Measurements from ENCODE around the gene ADAMTS9.

ADAMTS9 gene

GRCh38 chr3:64651741-64652241 lies 36.0 kb downstream of the ADAMTS9 start:
- DNase-seq (ENCODE audit: insufficient read length, low spot score), result no peak
- no peak for TF ChIP-seq POLR2A (IDR thresholded peaks at IDR 0.05; ENCODE audit: low read depth, low read length)
- FAIRE-seq, result no peak

DNA sequence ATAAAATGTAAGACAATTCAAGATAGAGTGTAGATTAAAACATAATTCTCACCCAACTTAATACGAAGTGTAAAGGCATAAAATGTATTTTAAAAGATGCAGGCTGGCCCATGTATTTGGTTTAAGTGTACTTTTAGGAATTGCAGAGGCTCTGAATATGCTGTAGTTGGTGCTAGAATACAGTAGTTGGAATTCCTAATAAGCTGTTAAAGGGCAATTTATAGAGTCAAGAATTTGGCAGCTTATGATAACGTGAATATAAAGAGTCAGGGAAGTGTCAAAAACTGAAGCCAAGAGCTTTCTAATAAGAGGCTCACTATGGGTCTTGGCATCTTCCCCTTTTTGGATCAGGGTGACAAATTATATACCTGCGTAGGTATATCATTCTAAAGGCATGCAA lies 36.5 kb downstream of the ADAMTS9 start:
- DNase-seq (ENCODE audit: insufficient read length, low spot score), result no peak
- no peak for TF ChIP-seq POLR2A (IDR thresholded peaks at IDR 0.05; ENCODE audit: low read depth, low read length)
- no peak for FAIRE-seq

GRCh38 chr3:64650715-64651114 lies 37.1 kb downstream of the ADAMTS9 start:
- FAIRE-seq, result no peak
- TF ChIP-seq POLR2A (IDR thresholded peaks at IDR 0.05; ENCODE audit: low read depth, low read length), result no peak
- DNase-seq (ENCODE audit: insufficient read length, low spot score), result no peak

- no peak for FAIRE-seq
- no peak for DNase-seq (ENCODE audit: insufficient read length, low spot score)
These were observed 37.6 kb downstream of the ADAMTS9 start for GRCh38 chr3:64650096-64650622.

DNA sequence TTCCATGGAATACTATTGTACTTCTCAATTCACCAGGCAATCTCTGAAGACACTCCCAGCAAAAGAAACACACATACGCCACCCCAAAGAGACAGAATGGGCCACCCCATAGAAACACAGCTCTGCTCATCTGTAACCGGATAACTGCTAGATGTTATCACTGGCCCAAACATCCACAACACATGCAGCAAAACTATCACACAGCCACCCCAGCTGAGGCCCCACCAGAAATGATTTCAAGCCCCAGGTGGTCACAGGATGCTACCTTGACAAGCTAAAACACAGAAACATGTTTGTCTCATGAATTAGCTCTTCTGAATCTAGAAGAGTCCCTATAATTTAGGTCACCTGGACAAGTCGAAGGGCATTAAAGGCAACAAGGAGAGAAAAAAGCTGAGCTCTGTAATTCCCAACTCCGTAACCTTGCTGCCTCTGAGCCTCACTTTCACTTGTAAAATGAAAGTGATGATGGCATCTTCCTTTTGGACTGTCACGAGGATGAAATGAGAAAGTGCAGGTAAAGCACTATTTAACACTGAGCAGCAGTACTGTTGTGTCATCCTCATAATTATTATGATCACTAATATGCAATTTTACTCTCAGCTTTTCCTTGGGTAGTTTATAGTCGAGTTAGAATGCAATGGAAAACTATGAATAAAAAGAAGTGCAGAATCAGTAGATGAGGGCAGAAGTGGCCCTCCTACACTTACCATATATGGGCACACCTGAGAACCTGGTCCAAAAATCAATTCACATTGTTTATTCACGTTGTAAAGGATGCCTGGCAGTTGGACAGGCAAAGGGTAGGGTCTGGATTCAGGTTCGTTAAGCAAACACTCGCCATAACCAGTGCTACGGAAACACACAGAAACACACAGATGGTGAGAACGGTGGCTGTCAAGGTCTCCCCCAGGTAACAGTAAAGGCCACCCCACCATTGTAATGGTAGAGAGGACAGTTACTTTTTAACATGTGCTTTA lies 38.6 kb downstream of the ADAMTS9 start:
- no peak for TF ChIP-seq POLR2A (IDR thresholded peaks at IDR 0.05; ENCODE audit: low read depth, low read length)
- FAIRE-seq (no peak), DNase-seq (ENCODE audit: insufficient read length, low spot score) (no peak)

More at GRCh38 chr3:64650096-64650622, 37.6 kb downstream of the ADAMTS9 start:
- TF ChIP-seq POLR2A (IDR thresholded peaks at IDR 0.05; ENCODE audit: low read depth, low read length), result no peak

- FAIRE-seq (no peak), DNase-seq (ENCODE audit: insufficient read length, low spot score) (no peak)
- TF ChIP-seq POLR2A (IDR thresholded peaks at IDR 0.05; ENCODE audit: low read depth, low read length), result no peak
These were observed 40.0 kb downstream of the ADAMTS9 start for GRCh38 chr3:64647825-64648224.

- no peak for TF ChIP-seq POLR2A (IDR thresholded peaks at IDR 0.05; ENCODE audit: low read depth, low read length)
- no peak for DNase-seq (ENCODE audit: insufficient read length, low spot score)
- no peak for FAIRE-seq
These were observed 42.6 kb downstream of the ADAMTS9 start for GRCh38 chr3:64645243-64645642.

DNA sequence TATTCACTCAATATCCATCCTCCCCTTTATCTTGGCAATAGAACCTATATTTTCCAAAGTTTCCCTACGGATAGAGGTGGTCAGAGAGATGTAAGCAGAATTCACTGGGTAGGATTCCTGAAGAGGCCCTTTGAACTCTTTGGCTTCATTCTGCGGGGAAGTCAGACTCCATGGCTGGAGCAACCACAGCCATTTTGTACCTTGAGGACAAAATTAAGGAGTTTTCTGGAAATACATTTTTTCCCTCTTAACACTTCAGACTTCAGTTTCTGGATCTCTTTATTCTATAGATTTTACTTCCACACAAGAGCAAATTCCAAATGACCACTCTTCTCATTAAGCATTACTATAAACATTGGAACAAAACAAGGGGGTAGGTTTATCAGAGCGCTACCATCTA lies 43.3 kb downstream of the ADAMTS9 start:
- no peak for FAIRE-seq
- no peak for TF ChIP-seq POLR2A (IDR thresholded peaks at IDR 0.05; ENCODE audit: low read depth, low read length)
- DNase-seq (ENCODE audit: insufficient read length, low spot score), result no peak

DNA sequence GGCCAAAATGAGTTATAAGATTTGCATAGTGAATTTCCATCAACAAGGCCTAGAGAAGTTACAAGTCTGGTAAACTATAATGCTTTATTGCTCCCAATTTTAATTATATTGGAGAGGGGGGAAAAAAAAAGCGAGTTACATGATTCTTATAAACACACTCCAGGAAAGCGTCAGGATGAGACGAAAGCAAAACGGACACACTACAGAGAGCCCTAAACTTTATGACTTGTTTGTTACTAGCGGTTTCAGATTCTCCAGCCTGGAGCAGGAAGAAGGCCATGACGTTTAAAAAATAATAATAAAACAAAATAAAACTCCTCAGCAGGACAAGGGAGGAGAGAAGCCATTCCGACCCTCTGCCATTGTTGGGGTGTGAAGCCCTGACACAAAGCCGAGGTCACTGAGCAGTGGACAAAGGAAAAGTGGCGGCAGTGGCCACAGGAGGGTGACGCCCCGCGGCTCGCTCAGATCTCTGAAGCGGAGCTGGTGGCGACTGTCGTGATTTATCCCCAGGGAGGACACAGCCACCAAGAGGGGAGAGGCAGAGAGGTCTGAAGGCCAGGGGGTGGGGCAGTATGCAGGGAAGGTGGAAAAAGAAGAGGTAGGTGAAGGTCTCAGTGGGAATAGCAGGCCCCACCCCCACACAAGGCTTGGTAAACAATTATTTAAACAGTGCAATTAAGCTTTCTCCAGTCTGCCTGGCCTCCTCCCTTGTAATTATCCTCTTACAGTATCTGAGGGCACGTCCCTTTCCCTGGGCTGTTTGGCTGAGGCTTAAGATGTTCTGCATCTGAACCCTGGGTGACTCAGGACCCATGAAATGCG lies 45.3 kb downstream of the ADAMTS9 start:
- no peak for DNase-seq (ENCODE audit: insufficient read length, low spot score)

DNA sequence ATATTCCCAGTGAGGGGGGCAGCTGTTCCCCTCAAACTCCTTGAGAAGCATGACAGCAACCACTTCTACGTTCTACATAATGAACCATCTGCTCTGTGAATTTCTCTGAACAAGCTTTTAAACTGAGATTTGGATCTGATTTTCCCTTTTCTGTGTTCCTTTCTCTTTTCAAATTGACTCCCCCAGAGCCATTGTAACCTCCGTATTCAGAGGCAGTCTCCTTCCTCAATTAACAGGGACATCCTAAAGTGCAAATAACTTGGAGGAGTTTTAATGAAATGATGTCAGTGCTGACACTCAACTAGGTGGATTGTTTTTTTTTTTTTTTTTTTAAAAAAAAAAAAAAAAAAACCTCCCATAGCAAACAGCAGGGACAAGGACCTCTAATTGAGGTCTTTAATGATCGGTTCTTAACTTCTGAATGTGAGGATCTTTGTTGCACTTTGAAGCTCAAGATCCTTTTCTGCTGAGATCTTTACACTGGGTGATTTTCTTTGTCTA lies 48.8 kb downstream of the ADAMTS9 start:
- TF ChIP-seq POLR2A (IDR thresholded peaks at IDR 0.05; ENCODE audit: low read depth, low read length), result no peak

More for the DNA sequence above, 45.3 kb downstream of the ADAMTS9 start:
- no peak for FAIRE-seq
- TF ChIP-seq POLR2A (IDR thresholded peaks at IDR 0.05; ENCODE audit: low read depth, low read length), result no peak

GRCh38 chr3:64638511-64638910 lies 49.3 kb downstream of the ADAMTS9 start:
- TF ChIP-seq POLR2A (IDR thresholded peaks at IDR 0.05; ENCODE audit: low read depth, low read length), result no peak
- FAIRE-seq (no peak), DNase-seq (ENCODE audit: insufficient read length, low spot score) (no peak)

More for the DNA sequence above, 48.8 kb downstream of the ADAMTS9 start:
- DNase-seq (ENCODE audit: insufficient read length, low spot score) (no peak), FAIRE-seq (no peak)

- DNase-seq (ENCODE audit: insufficient read length, low spot score) (no peak), FAIRE-seq (no peak)
- no peak for TF ChIP-seq POLR2A (IDR thresholded peaks at IDR 0.05; ENCODE audit: low read depth, low read length)
These were observed 53.4 kb downstream of the ADAMTS9 start for GRCh38 chr3:64634417-64634816.

DNA sequence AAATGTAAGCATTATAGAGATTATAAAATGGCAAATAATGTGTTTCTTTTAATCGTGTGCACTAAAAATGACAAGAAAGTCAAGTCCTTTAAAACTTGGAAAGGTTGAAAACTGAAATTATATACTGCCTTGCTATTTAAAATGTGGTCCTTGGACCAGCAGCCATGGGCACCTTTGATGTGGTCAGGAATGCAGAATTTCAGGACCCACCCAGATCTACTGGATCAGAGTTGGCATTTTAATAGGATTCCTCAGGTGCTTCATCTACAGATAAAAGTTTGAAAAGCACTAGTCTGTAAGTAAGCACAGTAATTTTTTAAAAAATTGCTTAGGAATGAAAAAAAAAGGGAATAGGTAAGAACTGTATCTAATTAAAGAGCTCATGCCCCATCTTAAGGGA lies 55.8 kb downstream of the ADAMTS9 start:
- FAIRE-seq (no peak), DNase-seq (ENCODE audit: insufficient read length, low spot score) (no peak)
- TF ChIP-seq POLR2A (IDR thresholded peaks at IDR 0.05; ENCODE audit: low read depth, low read length), result no peak
